Glutamatergic neuron (in vitro differentiated cells): Measurements from ENCODE around the gene LDLRAD2. TPM values are rescaled to one million over a fixed set of nuclear protein-coding genes. Genes with fewer than 3 reads are reported as not detected.
"Not testable (repeated sequence)": the region's sequence is repeated elsewhere in the genome, so short reads cannot be mapped to it uniquely, and the experiment has no call there.

ENCODE experiments used
- DNase-seq: peaks from one replicate; pipeline ENCODE4 v3.0.0; 2022
- H3K27ac Mint-ChIP-seq: one replicate; pipeline ENCODE4 v1.8.0; 2020; ENCODE audit warnings: mild to moderate bottlenecking, mixed read lengths, inconsistent platforms; ENCODE audit not compliant: unreplicated experiment
- H3K27me3 Mint-ChIP-seq: one replicate; pipeline ENCODE4 v1.8.0; 2020; ENCODE audit warnings: mild to moderate bottlenecking, moderate library complexity, mixed read lengths, inconsistent platforms; ENCODE audit not compliant: unreplicated experiment
- H3K36me3 Mint-ChIP-seq: one replicate; pipeline ENCODE4 v1.8.0; 2020; ENCODE audit warnings: mild to moderate bottlenecking, mixed read lengths, inconsistent platforms; ENCODE audit not compliant: unreplicated experiment
- H3K4me1 Mint-ChIP-seq: one replicate; pipeline ENCODE4 v1.8.0; 2020; ENCODE audit warnings: mild to moderate bottlenecking, low read depth, mixed read lengths, inconsistent platforms; ENCODE audit not compliant: unreplicated experiment
- H3K4me3 Mint-ChIP-seq: one replicate; pipeline ENCODE4 v1.8.0; 2020; ENCODE audit warnings: mild to moderate bottlenecking, mixed read lengths, inconsistent platforms; ENCODE audit not compliant: unreplicated experiment
- H3K9me3 Mint-ChIP-seq: one replicate; pipeline ENCODE4 v1.8.0; 2020; ENCODE audit warnings: mild to moderate bottlenecking, moderate library complexity, mixed read lengths, inconsistent platforms; ENCODE audit not compliant: unreplicated experiment
- CTCF ChIP-seq: fragments of 200-600 bp; sonication (generic); IDR thresholded peaks from one replicate; pipeline ENCODE4 v1.5.0; 2021; ENCODE audit not compliant: partially characterized antibody, unreplicated experiment
- total RNA-seq: library from RNA; stranded (reverse); fragmentation: NEBNext Ultra II Directional; extraction: Animal tissue kit (Norgen Biotek cat#: 25700); gene quantifications from one replicate; pipeline ENCODE4 v1.2.1, GENCODE V29; 2021; ENCODE audit not compliant: unreplicated experiment

LDLRAD2 gene
- total RNA-seq, 1 donor from 2014 or later = not detected

- no peaks in the 10 kb centered on the region for H3K27me3 Mint-ChIP-seq
- no peak overlapping the region for H3K27ac Mint-ChIP-seq
- H3K4me3 Mint-ChIP-seq = no peak overlapping the region
- no peak for TF ChIP-seq CTCF
- H3K9me3 Mint-ChIP-seq = no peaks in the 10 kb centered on the region
- no peaks in the 10 kb centered on the region for H3K4me1 Mint-ChIP-seq
- DNase-seq = no peak
- H3K36me3 Mint-ChIP-seq = no peaks in the 10 kb centered on the region
Observed at GRCh38 chr1:21770201-21770600, 41.9 kb upstream of the LDLRAD2 start.

- DNase-seq, H3K9me3 Mint-ChIP-seq, H3K4me1 Mint-ChIP-seq, H3K36me3 Mint-ChIP-seq, H3K4me3 Mint-ChIP-seq, H3K27me3 Mint-ChIP-seq, H3K27ac Mint-ChIP-seq: not testable (repeated sequence)
Observed at GRCh38 chr1:21770602-21771001, 41.5 kb upstream of the LDLRAD2 start.

- H3K27ac Mint-ChIP-seq, H3K9me3 Mint-ChIP-seq, H3K27me3 Mint-ChIP-seq, DNase-seq, H3K36me3 Mint-ChIP-seq, H3K4me1 Mint-ChIP-seq, H3K4me3 Mint-ChIP-seq: not testable (repeated sequence)
Observed at GRCh38 chr1:21771672-21772071, 40.4 kb upstream of the LDLRAD2 start.

- H3K27me3 Mint-ChIP-seq = peaks cover 2% of the 10 kb centered on the region
- H3K4me3 Mint-ChIP-seq = no peak overlapping the region
- DNase-seq = no peak
- no peak overlapping the region for H3K27ac Mint-ChIP-seq
- TF ChIP-seq CTCF = no peak
- H3K4me1 Mint-ChIP-seq = no peaks in the 10 kb centered on the region
- H3K9me3 Mint-ChIP-seq = no peaks in the 10 kb centered on the region
- no peaks in the 10 kb centered on the region for H3K36me3 Mint-ChIP-seq
Observed at GRCh38 chr1:21773585-21773984, 38.5 kb upstream of the LDLRAD2 start.

DNA sequence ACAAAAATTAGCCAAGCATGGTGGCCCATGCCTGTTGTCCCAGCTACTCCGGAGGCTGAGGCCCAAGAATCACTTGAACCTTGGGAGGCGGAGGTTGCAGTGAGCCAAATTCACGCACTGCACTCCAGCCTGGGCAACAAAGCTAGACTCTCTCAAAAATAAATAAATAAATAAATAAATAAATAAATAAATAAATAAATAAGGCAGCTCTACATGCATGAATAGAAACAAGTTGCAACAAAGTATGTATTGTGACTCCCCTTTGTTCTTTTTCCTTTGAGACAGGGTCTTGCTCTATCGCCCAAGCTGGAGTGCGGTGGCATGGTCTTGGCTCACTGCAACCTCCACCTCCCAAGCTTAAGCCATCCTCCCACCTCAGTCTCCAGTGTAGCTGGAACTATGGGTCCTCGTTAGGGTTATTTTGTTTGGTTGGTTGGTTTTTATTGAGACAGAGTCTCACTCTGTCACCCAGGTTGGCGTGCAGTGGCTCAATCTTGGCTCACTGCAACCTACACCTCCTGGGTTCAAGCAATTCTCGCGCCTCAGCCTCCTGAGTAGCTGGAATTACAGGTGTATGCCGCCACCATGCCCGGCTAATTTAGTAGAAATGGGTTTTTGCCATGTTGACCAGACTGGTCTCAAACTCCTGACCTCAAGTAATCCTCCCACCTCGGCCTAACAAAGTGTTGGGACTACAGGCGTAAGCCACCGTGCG lies 37.1 kb upstream of the LDLRAD2 start:
- Mint-ChIP-seq H3K27me3 (peaks cover 2% of the 10 kb centered on the region), H3K4me3 (no peak overlapping the region), H3K27ac (no peak overlapping the region), H3K36me3 (no peaks in the 10 kb centered on the region), H3K4me1 (no peaks in the 10 kb centered on the region), H3K9me3 (no peaks in the 10 kb centered on the region)
- TF ChIP-seq CTCF = no peak
- DNase-seq = no peak

DNA sequence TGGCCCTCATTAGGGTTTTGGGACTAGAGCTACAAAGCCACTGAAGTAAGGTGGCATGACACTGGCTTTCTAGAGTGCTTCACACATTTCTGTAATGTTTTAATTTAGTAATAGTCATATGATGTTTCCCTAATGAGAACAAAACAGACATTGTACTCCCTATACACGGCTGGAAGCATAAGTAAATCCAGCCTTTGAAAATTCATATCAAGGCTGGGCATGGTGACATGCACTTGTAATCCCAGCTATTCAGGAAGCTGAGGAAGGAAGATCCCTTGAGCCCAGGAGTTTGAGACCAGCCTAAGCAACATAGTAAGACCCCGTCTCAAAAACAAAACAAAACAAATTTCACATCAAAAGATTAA lies 36.5 kb upstream of the LDLRAD2 start:
- no peak for DNase-seq
- no peaks in the 10 kb centered on the region for H3K9me3 Mint-ChIP-seq
- H3K4me1 Mint-ChIP-seq = no peaks in the 10 kb centered on the region
- H3K27me3 Mint-ChIP-seq = peaks cover 2% of the 10 kb centered on the region
- no peaks in the 10 kb centered on the region for H3K36me3 Mint-ChIP-seq
- TF ChIP-seq CTCF = no peak
- no peak overlapping the region for H3K4me3 Mint-ChIP-seq
- no peak overlapping the region for H3K27ac Mint-ChIP-seq
